GM18520 (cell line): ENCODE data around the gene APOC4.
"Not testable (repeated sequence)": the region's sequence is repeated elsewhere in the genome, so short reads cannot be mapped to it uniquely, and the experiment has no call there.

Experiments used
- ATAC-seq: cut with Tn5 transposase; IDR thresholded peaks from one replicate; pipeline ENCODE4 v1.9.1; 2021; ENCODE audit not compliant: unreplicated experiment

Gene APOC4

DNA sequence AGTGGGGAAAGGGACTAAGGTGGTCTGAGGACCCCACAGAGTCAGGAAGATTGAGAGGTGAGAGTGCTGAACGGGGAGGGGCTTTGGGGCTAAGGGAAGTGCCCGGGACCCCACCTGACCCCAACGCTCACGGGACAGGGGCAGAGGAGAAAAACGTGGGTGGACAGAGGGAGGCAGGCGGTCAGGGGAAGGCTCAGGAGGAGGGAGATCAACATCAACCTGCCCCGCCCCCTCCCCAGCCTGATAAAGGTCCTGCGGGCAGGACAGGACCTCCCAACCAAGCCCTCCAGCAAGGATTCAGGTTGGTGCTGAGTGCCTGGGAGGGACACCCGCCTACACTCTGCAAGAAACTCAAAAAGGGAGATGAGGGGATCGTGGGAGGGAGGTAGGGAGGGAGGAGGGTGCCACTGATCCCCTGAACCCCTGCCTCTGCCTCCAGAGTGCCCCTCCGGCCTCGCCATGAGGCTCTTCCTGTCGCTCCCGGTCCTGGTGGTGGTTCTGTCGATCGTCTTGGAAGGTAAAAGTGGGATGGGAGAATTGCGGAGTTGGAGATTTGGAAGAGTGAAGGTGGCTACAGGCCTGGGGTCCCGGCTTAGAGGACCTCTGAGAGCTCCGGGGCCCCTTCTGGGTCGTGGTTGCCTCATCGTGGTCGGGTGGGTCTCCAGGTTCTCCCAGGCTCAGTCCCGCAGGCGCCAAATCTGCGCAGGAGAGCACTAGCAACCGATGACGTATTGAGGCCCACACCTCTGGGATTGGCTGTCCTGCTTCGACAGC lies 27.4 kb upstream of the APOC4 start, which contains the start of gene APOC1:
TSS of gene APOC1 (plus strand) at position 176 of the 774 bp plus-strand sequence. CDS start at position 460, 284 bp downstream.
- peak; percentile 91 for ATAC-seq

DNA sequence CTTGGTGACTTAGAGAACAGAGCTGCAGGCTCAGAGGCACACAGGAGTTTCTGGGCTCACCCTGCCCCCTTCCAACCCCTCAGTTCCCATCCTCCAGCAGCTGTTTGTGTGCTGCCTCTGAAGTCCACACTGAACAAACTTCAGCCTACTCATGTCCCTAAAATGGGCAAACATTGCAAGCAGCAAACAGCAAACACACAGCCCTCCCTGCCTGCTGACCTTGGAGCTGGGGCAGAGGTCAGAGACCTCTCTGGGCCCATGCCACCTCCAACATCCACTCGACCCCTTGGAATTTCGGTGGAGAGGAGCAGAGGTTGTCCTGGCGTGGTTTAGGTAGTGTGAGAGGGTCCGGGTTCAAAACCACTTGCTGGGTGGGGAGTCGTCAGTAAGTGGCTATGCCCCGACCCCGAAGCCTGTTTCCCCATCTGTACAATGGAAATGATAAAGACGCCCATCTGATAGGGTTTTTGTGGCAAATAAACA lies 17.8 kb upstream of the APOC4 start:
- ATAC-seq: no peak

DNA sequence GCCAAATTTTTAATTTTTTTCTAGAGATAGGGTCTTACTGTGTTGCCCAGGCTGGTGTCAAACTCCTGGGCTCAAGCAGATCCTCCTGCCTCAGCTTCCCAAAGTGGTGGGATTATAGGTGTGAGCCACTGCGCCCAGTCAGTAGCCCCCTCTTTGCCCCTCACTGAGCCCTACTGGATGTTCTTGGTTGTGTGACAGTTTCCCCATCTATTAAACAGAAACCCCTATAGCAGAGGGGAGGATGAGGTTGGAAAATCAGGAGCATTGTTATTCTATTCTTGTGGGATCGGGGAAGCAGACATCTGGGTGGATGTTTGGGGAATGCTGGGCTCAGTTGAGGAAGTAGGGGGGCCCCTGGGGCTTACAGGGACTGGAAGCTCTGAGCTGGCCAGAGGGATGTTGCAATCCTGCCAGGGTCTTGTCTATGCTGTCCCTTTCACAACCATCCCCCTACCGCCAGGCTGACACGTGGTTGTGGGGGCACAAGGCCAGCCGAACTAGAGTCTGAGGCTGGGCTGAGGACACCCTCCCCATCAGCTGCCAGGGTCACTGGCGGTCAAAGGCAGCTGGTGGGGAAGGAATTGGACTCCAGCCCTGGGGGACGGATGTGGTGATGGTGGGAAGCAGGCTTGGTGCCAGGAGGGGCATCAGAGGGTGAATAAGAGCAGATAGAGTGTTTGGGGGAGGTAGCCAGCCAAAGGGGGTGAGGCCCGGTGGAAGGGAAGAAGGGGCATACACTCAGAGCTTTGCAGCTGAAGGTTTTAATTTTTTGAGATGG lies 16.7 kb upstream of the APOC4 start:
- no peak for ATAC-seq

DNA sequence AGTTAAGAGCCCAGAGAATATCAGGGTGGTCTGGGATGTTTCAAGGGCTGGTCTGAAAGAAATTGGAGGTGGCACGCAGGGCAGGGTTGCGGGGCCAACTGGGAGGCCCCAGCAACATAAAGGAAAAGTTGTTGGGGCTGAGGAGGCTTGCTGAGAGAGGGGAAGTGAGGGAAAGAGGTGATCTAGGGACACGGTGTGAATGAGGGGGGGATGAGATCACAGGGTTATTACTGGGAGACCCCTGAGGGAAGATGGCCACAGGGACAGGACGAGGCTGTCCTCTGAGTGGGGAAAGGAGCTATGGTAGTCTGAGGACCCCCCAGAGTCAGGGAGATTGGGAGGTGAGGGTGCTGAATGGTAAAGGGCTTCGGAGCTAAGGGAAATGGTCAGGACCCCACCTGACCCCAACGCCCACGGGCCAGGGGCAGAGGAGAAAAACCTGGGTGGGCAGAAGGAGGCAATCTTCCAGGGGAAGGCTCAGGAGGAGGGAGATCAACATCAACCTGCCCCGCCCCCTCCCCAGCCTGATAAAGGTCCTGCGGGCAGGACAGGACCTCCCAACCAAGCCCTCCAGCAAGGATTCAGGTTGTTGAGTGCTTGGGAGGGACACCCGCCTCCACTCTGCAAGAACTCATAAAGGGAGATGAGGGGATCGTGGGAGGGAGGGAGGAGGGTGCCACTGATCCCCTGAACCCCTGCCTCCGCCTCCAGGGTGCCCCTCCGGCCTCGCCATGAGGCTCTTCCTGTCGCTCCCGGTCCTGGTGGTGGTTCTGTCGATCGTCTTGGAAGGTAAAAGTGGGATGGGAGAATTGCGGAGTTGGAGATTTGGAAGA lies 15.6 kb upstream of the APOC4 start:
- ATAC-seq: not testable (repeated sequence)

DNA sequence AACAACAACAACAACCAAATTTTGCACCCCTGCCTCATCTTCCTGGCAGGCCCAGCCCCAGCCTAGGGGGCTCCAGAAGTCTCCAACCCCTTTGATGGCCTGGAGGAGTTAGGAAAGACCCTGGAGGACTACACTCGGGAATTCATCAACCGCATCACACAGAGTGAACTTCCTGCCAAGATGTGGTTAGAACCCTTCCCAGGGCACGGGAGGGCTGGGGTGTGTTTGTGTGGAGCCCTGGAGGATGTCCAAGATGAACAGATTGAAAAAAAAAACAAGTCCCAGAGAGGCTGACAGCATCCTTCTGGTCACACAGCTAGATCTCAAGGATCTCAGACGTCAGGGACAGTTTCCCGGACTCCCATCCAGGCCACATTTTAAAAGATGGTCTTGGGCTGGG lies 14.3 kb upstream of the APOC4 start:
- no peak for ATAC-seq

DNA sequence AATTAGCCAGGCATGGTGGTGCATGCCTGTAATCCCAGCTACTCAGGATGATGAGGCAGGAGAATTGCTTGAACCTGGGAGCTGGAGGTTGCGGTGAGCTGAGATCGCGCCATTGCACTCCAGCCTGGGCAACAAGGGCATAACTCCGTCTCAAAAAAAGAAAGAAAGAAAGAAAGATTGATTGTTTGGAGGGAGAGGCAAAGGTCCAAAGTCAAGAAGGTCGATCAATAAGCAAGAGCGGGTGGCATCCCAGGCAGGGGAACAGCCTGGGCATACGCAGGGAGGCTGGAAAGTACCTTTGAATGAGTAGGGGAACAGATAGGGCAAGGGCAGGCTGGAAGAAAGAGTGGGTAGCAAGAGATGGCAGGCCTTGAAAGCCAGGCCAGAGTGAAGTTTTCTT lies 11.9 kb upstream of the APOC4 start:
- no peak for ATAC-seq

DNA sequence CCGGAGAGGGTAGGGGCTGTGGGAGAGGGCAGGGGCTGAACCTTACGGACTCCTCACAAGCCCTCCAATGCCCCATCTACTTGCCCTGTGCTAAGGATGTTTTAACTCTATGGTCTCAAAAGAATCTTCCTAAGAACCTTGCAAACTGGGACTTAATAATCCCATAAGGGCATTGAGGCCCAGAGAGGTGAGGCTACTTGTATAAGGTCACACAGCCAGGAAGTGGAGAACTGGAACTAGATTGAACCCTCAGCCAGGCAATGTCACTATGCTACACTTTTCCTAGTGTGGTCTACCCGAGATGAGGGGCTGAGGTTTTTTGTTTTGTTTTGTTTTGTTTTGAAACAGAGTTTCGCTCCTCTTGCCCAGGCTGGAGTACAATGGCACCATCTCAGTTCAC lies 10.5 kb upstream of the APOC4 start:
- ATAC-seq: no peak

DNA sequence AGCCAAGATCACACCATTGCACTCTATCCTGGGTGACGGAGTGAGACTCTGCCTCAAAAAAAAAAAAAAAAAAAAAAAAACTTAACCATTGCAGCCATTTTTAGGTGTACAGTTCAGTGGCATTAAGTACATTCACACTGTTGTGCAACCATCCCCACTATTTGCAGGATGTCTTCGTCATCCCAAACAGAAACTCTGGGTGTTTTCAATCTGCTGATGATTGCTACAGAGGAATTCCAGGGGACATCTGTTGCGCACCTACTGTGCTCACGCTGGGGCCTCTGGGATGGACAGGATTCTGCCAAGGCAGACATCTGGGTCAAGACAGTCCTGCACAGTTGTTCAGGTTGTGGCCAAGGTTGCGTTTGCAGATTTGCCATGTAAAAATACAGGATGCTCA lies 2.4 kb upstream of the APOC4 start:
- no peak for ATAC-seq

DNA sequence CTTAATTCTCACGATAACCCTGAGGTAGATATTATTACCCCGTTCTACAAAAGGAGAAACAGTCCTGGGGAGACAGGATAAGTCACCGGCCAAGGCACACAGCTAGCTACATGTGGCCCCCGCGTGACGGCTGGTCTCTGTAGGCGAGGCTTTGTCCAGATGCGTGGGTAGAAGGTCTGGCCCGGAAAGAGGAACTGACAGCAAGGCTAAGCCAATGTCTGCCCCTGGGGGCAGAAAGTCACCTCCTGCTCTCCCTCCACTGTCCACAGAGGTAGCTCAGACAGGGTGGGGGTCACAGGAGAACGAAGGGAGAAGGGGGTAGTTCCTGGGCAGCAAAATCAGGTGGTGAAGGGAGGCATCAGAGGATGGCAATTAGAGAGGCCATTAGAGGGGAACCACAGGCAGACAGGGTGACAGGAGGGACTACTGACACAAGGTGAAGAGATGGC lies 1.8 kb downstream of the APOC4 start:
- ATAC-seq: no peak

DNA sequence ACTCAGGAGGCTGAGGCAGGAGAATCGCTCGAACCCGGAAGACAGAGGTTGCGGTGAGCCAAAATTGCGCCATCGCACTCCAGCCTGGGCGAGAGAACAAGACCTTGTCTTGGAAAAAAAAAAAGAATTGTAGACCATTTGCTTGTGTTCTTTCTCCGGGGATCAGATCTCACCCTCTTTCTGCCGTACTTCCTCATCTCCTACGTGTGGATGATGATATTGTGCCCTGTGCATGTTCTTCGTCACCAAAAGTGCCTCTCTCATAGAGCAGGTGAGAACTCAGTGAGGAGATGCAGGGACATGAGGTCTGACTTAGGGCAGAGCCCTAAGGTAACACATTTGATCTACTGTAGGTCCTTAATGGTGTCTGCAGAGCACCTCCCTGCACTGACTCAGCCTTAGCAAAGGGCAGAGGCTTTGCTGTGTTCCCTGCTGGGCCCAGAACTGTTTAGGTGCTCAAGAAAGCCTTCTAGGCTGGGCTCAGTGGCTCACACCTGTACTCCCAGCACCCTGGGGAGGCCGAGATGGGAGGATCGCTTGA lies 5.1 kb downstream of the APOC4 start:
- ATAC-seq: no peak

DNA sequence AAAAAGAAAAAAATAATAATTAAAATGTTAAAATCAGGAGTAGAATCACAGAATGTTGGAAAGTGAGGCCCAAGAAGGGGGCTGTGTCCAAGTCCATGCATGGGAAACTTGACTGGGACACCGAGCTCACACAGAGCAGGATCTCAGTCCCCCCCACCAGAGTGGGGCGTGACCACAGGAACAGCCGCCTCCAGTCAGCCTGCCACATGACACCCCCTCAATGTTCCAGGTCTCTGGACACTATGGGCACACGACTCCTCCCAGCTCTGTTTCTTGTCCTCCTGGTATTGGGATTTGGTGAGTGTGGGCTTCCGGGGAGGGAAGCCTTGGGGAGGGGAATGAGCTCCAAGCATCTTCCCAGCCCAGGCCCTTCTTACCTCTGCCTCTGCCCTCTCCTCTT lies 6.2 kb downstream of the APOC4 start:
- ATAC-seq: no peak

DNA sequence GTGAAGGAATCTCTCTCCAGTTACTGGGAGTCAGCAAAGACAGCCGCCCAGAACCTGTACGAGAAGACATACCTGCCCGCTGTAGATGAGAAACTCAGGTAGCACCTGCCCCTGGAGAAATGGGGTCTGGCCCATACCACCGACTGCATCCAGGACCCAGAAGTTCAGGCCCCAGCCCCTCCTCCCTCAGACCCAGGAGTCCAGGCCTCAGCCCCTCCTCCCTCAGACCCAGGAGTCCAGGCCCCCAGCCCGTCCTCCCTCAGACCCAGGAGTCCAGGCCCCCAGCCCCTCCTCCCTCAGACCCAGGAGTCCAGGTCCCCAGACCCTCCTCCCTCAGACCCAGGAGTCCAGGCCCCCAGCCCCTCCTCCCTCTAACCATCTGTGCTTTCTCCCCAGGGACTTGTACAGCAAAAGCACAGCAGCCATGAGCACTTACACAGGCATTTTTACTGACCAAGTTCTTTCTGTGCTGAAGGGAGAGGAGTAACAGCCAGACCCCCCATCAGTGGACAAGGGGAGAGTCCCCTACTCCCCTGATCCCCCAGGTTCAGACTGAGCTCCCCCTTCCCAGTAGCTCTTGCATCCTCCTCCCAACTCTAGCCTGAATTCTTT lies 6.8 kb downstream of the APOC4 start:
- ATAC-seq: no peak

DNA sequence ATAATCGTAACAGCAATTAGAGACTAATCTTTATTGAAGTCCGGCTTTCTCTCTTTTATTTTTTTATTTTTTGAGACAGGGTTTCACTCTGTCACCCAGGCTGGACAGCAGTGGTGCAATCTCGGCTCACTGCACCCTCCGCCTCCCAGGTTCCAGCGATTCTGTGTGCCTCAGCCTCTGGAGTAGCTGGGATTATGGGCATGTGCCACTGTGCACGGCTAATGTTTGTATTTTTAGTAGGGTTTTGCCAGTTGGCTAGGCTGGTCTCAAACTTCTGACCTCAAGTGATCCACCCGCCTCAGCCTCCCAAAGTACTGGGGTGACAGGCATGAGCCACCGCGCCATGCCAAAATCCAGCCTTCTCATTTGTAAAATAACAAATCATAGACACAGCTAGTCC lies 7.5 kb downstream of the APOC4 start:
- no peak for ATAC-seq

DNA sequence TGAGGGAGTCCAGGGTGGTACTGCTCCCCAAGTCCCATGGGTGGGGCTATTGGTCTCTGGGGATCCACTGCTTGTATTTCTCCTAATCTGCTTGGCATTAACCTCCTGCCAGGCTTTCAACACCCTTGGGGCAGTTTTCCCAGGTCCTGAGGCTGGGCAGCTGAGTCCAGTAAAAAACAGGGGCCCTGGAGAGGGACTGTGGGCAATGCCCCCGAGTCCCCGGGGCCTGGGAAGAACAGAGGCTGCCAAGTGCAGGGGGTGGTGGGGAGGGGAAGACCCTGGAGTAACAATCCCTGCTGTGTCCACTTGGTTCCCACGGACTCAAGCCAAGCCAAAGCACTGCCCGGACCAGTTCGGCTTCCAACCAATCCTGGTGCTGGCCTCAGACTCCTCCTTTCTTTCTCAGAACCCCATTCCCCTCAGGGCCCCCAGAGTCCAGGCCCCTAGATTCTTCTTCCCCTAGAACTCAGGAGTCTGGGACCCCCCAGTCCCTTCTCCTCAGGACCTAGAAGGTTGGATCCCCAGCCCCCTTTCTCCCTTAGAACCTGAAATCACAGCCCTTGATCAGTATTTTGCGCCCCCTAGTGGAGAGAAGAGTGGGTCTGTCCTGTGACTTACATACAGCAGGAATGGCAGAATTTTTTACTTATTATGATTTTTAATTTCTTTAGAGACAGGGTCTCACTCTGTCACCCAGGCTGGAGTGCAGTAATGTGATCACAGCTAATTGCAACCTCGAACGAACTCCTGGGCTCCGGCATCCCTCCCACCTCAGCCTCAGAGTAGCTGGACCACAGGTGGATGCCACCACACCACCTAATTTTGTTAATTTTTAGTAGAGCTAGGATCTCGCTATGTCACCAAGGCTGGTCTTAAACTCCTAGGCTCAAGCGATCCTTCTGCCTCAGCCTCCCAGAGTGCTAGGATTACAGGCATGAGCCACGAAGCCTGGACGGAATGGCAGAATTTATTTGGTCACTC lies 9.4 kb downstream of the APOC4 start:
- no peak for ATAC-seq

DNA sequence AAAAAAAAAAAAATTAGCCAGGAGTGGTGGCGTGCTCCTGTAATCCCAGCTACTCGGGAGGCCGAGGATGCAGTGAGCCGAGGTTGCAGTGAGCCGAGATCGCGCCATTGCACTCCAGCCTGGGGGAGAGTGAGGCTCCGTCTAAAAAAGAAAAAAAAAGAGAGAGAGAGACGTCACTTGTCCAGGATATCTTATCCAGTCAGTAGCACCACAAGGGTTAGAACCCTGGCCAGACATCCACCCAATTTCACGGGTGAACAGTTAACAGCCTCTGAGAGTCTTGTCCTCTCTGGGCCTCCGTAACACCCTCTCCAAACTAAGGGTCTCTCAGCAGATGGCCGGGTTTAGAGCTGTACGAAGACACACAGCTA lies 12.2 kb downstream of the APOC4 start:
- ATAC-seq: no peak

DNA sequence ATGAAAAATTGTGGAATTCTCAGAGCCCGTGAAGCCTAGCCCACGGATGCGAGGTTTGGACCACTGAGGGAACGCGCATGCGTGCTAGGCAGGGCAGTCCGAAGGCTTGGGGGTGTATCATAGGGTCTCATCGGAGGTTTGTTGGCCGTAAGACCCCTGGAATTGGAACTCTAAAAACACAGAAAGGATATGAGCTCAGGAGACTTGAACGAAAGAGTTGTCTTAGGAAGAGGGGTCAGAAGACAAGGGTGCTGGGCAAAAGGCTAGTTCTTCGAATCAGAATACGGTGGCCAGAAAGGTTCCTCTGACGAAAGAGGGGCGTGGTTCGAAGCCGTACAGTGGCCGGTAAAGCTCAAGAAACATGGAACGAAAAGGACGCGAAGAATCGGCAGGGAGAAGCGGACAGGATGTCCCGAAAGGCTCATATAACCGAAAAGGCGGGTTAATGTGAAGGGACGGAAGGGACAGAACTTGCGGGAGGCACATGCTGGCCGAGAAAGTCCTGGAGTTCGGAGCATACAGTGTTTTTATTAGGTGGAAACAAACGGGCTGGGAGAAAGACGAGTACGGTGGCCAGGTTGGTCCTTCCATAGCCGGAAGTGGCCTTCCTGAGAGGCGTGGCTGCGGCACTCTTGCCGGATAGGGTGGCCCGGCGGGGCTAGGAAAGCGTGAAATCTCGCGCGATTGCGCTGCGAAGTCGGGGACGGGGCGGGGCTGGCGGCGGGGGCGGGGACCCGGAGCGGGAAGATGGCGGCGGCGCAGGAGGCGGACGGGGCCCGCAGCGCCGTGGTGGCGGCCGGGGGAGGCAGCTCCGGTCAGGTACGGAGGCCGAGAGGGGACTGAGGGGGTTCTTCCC lies 12.8 kb downstream of the APOC4 start, which contains the start of gene CLPTM1:
TSS of gene CLPTM1 (plus strand) at position 732 of the 856 bp plus-strand sequence. CDS start at position 748, 16 bp downstream.
- peak; percentile 82 for ATAC-seq

DNA sequence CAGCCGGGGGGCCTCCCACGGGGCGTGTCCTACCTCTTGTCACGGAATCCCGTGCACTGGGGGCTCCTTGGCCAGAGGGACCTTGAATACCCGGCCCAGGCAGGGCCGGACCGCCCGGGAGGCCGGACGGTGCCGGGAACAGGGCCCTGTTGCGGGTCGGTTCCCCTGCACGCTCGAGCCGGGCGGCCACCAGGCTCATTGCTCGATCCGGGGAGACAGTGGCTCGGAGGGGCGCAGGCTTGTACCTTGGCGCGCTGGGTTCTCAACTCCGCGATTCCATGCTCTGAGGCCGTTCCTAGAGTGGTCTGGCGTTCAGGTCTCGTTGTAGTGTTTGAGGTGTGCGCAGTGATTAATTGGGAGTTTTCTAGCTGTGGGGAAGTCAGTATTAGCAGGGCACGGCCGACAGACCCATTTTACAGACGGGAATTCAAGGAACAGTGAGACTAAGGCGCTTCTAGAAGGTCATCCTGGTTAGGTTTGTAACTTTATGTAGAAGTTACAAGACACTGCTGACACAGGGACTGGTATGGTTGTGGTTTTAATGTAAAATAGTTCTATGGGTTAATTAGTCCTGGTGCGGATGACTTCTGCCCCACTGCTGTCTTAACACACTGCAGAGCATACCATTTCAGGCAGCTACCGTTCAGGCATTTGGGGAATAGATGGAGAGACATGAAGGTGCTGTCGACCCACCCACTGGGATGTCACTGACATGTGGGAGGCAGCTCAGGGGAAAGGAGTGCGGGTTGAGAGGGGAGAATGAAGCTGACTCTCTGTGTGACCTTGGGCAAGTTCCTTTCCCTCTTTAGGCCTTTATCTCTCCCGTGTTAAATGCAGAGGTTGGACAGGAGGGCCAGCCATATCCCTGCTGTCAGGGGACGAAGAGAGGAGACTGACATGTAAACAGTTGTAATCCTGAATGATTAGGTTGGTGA lies 13.7 kb downstream of the APOC4 start:
- ATAC-seq: no peak
